ENCODE results near the gene SIRPA.

SIRPA gene

DNA sequence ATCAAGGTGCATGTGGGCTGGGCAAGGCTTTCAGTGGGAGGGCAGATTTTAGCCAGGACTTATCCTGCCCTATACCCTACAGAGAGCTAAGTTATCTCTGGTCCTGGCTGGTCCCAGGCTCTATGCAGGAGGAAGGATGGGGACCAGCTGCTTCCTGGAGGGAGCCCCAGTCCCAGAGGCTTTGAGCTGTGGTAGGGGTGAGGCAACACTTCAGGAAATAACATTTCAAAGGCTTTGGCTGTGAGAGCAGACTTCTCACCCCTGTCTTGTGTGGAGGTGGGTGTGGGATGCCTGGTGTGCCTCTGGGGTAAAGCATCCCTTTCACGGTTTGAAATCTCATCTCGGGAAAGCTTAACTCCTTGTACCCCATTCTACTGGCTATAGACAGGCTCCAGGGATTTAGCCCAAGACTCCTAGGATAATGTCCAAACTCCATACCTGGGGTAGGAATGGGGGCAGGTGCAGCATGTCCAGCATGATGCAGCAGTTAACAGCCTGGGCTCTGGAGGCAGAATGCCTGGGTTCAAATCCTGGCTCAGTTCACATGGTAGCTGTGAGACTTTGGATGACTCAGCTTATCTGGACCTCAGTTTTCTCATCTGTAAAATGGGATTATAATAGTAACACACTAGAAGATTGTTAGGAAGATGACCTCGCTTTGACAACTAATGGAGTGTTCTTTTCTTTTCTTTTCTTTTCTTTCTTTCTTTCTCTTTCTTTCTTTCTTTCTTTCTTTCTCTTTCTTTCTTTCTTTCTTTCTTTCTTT is 27.5 kb upstream of the SIRPA start:
- no peak for DNase-seq (ENCODE audit: low read depth)
- TF ChIP-seq, protein P1, sequence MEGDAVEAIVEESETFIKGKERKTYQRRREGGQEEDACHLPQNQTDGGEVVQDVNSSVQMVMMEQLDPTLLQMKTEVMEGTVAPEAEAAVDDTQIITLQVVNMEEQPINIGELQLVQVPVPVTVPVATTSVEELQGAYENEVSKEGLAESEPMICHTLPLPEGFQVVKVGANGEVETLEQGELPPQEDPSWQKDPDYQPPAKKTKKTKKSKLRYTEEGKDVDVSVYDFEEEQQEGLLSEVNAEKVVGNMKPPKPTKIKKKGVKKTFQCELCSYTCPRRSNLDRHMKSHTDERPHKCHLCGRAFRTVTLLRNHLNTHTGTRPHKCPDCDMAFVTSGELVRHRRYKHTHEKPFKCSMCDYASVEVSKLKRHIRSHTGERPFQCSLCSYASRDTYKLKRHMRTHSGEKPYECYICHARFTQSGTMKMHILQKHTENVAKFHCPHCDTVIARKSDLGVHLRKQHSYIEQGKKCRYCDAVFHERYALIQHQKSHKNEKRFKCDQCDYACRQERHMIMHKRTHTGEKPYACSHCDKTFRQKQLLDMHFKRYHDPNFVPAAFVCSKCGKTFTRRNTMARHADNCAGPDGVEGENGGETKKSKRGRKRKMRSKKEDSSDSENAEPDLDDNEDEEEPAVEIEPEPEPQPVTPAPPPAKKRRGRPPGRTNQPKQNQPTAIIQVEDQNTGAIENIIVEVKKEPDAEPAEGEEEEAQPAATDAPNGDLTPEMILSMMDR (IDR thresholded peaks at IDR 0.05; ENCODE audit: insufficient read depth, low read depth, low read length, missing control alignments) = no peak
- no peak overlapping the region for H3K4me3 ChIP-seq (ENCODE audit: low read depth, low read length)

DNA sequence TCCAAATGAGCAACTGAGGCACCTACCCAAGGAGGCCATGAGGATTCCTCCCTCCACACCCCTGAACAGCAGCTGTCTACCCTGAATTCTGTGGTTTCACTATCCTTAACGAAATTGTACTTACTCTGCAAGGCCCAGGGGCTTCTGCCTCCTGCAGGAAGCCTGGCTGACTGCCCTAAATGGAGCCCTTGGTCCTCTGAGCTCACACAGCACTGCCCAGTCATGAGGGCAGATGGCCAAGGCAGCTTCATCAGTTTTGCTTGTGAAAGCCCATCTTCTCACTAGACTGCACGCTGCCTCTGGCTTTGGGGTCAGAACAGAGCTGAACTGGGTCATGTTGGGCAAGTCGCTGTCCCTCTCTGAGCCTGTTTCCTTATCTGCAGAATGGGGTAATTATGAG is 26.4 kb upstream of the SIRPA start:
- TF ChIP-seq, protein P1 (IDR thresholded peaks at IDR 0.05; ENCODE audit: insufficient read depth, low read depth, low read length, missing control alignments) = no peak
- no peak for DNase-seq (ENCODE audit: low read depth)
- H3K4me3 ChIP-seq (ENCODE audit: low read depth, low read length) = no peak overlapping the region

DNA sequence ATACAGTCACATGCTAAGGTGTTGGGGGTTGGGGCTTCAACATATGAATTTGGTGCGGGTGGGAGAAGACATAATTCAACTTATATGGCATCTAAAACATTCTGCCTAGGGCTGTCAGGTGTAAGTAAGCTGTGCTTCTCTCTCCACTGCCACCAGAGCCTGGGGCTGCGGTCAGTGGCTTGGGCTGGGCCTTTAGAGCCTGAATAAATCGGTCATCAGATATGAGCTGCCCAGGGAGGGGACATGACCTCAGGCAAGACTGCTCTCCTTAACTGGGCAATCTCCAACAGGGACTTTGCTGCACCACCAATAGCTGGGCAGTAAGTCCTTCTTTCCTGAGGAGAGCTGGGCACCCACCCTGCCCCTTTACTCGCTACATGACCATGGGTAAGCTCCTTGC is 24.9 kb upstream of the SIRPA start:
- no peak overlapping the region for H3K4me3 ChIP-seq (ENCODE audit: low read depth, low read length)
- DNase-seq (ENCODE audit: low read depth) = no peak
- TF ChIP-seq, protein P1 (IDR thresholded peaks at IDR 0.05; ENCODE audit: insufficient read depth, low read depth, low read length, missing control alignments) = no peak

DNA sequence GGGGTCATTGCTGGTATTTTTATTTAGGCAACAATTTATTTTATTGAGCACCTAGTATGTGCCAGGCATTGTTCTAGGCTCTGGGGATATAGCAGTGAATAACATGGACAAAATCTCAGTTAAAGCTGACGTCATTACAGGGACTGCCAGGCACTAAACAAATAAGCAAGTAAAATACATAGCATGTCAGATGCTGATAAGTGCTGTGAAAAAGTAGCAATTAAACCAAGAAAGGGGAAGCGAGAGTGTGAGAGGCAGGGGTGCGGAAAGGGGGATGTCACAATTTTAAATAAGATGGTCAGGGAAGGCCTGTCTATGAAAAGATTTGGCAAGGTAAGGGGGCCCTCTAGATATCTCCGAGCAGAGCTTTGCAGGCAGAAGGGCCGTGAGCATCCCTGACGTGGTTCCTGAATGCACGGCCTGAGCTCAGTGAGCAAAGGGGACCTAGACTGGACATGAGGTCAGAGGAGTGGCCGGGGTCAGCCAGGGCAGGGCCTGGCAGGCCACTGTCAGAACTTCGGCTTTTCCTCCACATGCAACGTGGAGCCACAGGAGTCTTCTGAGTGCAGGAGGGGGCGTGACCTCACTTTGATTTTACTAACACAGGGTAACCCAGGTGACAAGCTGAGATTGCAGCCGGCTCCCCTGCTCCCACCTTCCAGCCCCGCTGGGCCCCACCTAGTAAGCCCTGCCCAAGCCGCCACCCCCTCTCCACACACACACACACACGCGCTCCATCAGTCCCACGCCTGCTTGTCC is 24.2 kb upstream of the SIRPA start:
- TF ChIP-seq, protein P1 (IDR thresholded peaks at IDR 0.05; ENCODE audit: insufficient read depth, low read depth, low read length, missing control alignments) = no peak
- peak; percentile 45 for DNase-seq (ENCODE audit: low read depth)
- no peak overlapping the region for H3K4me3 ChIP-seq (ENCODE audit: low read depth, low read length)

DNA sequence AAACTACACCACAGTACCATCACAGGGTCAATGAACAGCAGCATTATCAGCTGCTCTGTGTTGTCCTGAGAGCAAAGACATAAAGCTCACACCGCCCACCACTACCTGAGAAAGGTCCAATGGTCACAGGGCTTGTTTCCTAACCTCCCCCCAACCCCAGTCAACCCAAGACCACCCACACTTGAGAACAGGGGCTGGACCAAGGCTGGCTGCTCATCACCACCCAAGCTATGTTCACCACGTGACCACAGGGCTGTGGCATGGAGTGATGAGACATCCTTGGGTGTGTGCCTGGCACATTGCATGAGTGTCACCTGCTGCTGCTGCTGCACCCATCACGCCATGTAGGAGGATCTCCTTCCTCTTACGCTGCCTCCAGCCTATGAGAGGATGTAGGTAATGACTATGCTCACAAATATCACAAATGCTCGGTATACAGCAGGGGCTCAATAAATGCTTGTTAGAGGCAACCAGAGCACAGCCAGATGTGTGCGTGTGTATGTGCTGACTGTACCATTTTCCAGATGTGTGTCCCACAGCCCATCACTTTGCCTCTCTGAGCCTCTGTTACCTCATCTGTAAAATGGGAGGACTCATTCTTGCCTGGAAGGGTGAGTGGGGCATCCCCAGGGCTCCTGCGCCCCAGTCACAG is 23.3 kb upstream of the SIRPA start:
- TF ChIP-seq, protein P1 (IDR thresholded peaks at IDR 0.05; ENCODE audit: insufficient read depth, low read depth, low read length, missing control alignments) = no peak
- peak; percentile 32 for DNase-seq (ENCODE audit: low read depth)
- H3K4me3 ChIP-seq (ENCODE audit: low read depth, low read length) = no peak overlapping the region

DNA sequence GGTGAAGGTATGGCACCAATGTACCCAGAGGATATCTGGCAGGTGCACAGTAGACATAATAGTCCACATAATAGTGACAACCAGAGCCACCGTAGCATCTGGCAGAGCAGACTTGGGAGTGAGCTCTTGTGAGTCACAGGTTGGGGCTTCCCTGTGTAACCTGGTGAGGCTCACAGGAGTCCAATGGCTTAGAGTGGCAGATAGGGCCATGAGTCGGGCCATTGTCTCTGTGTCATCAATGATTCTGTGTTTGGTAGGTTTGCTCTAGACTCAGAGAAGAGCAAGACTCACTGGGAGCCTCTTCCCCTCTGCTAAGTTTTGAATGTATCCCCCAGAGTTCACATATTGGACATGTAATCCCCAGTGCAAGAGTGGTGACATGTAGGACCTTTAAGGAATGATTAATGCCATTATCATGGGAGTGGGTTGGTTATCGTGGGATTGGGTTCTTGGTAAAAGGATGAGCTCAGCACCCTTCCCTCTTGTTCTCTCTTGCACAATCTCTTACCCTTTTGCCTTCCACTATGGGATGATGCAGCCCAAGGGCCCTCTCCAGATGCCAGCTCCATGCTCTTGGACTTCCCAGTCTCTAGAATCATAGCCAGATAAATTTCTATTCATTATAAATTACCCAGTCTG is 22.6 kb upstream of the SIRPA start:
- TF ChIP-seq, protein P1 (IDR thresholded peaks at IDR 0.05; ENCODE audit: insufficient read depth, low read depth, low read length, missing control alignments) = no peak
- no peak overlapping the region for H3K4me3 ChIP-seq (ENCODE audit: low read depth, low read length)
- DNase-seq (ENCODE audit: low read depth) = no peak
